ENCODE measurements around the gene CASZ1. TPM values are rescaled to one million over a fixed set of nuclear protein-coding genes. Genes with fewer than 3 reads are reported as not detected.

CASZ1 gene
- total RNA-seq, 4 donors from 2014 or later, result 106 to 229 (median 160) TPM

DNA sequence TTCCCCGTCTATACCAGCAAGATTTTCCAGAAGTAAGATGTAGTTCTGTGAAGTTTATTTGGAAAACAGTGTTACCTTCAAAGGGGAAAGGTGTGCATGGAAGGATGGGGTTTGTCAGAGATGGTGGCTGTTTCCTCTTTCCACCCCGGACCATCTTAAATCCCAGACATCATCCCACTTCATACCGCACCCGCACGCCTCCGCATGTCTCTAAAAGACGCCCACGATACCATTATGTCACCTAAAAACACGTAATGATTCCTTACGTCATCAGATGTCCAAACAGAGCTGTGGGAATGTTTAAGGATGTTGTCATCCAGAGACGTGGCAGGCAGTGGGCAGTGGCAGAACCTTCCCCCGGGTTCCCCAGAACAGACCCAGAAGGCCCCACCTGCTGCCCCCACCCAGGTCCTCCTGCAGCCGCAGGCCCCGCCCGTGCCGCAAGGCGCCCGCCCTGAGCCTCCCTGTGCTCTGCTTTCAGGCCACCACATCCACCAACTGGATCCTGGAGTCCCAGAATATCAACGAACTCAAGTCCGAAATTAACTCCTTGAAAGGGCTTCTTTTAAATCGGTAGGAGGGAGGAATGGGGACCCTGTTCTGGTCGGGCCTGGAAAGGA lies 169.5 kb downstream of the CASZ1 start:
- peaks cover 47% of the 10 kb centered on the region for H3K36me3 ChIP-seq
- WGBS, result 93% methylated on average over 17 of the region's 22 CpGs
- no peaks in the 10 kb centered on the region for H3K9me3 ChIP-seq
- H3K27me3 ChIP-seq, result no peaks in the 10 kb centered on the region
- peaks cover 10% of the 10 kb centered on the region for H3K4me1 ChIP-seq
- TF ChIP-seq POLR2AphosphoS5 (IDR thresholded peaks at IDR 0.05) (no peak), POLR2A (IDR thresholded peaks at IDR 0.05) (no peak)
- peak; percentile 45 to 48 for DNase-seq (ENCODE audit: low spot score in 2 of 2)
- no peak overlapping the region for H3K27ac ChIP-seq
- H3K4me3 ChIP-seq, result no peak overlapping the region

GRCh38 chr1:10626131-10626731 lies 170.2 kb downstream of the CASZ1 start:
- TF ChIP-seq, protein P1, sequence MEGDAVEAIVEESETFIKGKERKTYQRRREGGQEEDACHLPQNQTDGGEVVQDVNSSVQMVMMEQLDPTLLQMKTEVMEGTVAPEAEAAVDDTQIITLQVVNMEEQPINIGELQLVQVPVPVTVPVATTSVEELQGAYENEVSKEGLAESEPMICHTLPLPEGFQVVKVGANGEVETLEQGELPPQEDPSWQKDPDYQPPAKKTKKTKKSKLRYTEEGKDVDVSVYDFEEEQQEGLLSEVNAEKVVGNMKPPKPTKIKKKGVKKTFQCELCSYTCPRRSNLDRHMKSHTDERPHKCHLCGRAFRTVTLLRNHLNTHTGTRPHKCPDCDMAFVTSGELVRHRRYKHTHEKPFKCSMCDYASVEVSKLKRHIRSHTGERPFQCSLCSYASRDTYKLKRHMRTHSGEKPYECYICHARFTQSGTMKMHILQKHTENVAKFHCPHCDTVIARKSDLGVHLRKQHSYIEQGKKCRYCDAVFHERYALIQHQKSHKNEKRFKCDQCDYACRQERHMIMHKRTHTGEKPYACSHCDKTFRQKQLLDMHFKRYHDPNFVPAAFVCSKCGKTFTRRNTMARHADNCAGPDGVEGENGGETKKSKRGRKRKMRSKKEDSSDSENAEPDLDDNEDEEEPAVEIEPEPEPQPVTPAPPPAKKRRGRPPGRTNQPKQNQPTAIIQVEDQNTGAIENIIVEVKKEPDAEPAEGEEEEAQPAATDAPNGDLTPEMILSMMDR (IDR thresholded peaks at IDR 0.05), result no peak
- no peak for TF ChIP-seq POLR2A (IDR thresholded peaks at IDR 0.05)
- no peak for TF ChIP-seq EP300 (IDR thresholded peaks at IDR 0.05)
- TF ChIP-seq POLR2AphosphoS5 (IDR thresholded peaks at IDR 0.05), result no peak
- Histone ChIP-seq H3K36me3 (peaks cover 49% of the 10 kb centered on the region), H3K9me3 (no peaks in the 10 kb centered on the region), H3K27ac (no peak overlapping the region), H3K4me3 (no peak overlapping the region), H3K27me3 (no peaks in the 10 kb centered on the region), H3K4me1 (peaks cover 4% of the 10 kb centered on the region)
- 90% methylated on average over 9 of the region's 13 CpGs for WGBS
- DNase-seq (ENCODE audit: low spot score in 2 of 2), result peak; percentile 47 to 50

DNA sequence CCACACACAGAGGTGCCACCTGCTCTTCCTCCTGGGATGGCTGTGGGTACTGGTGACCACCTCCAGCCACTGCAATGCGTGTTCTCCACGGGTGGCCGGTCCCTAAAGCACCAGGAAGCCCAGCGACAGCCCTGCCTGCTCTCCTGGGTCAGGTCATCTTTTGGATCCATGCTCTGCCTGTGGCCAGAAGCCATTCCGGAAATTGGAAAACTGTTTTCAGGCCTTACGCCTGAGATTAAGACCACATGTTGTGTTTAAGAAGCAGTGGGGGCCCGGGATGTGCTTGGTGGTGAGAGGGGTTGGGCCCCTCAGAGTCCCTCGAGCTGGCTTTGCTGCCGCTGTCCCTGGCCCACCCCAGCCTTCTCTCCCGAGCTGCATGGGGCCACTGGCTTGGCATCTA lies 170.9 kb downstream of the CASZ1 start:
- Histone ChIP-seq H3K4me1 (peaks cover 3% of the 10 kb centered on the region), H3K27me3 (no peaks in the 10 kb centered on the region), H3K36me3 (peaks cover 48% of the 10 kb centered on the region), H3K4me3 (no peak overlapping the region), H3K9me3 (no peaks in the 10 kb centered on the region), H3K27ac (no peak overlapping the region)
- WGBS, result 67% methylated on average over 10 of the region's 10 CpGs
- no peak for TF ChIP-seq EP300 (IDR thresholded peaks at IDR 0.05)
- TF ChIP-seq, protein P1 (IDR thresholded peaks at IDR 0.05), result no peak
- no peak for TF ChIP-seq POLR2AphosphoS5 (IDR thresholded peaks at IDR 0.05)
- no peak for TF ChIP-seq POLR2A (IDR thresholded peaks at IDR 0.05)
- peak; percentile 51 to 68 for DNase-seq (ENCODE audit: low spot score in 2 of 2)

DNA sequence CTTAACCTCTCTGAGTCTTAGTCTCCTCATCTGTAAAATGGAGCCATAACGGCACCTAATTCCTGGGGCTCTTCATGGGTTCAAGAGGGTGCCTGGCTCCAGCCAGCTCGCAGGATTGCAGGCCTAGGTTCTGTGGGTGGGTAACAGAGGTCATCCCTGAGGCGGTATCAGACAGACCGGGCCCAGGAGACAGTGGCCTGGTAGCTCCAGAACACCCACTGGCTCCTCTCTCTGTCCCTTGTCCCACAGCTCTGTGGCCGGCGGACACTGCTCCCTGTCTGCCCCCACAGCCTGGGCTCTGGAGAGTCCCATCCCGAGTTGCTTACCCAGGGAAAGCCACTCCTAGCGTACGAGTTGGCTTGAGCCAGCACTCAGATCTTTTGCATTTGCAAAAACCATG lies 171.4 kb downstream of the CASZ1 start:
- peak; percentile 48 to 74 for DNase-seq (ENCODE audit: low spot score in 2 of 2)
- Histone ChIP-seq H3K4me3 (no peak overlapping the region), H3K36me3 (peaks cover 43% of the 10 kb centered on the region), H3K9me3 (no peaks in the 10 kb centered on the region), H3K4me1 (peaks cover 3% of the 10 kb centered on the region), H3K27ac (no peak overlapping the region), H3K27me3 (no peaks in the 10 kb centered on the region)
- WGBS, result 100% methylated on average over 2 of the region's 9 CpGs
- TF ChIP-seq POLR2A (IDR thresholded peaks at IDR 0.05), result no peak
- TF ChIP-seq, protein P1 (IDR thresholded peaks at IDR 0.05), result no peak
- no peak for TF ChIP-seq EP300 (IDR thresholded peaks at IDR 0.05)
- TF ChIP-seq POLR2AphosphoS5 (IDR thresholded peaks at IDR 0.05), result no peak

GRCh38 chr1:10624256-10625050 lies 172.0 kb downstream of the CASZ1 start:
- Histone ChIP-seq H3K36me3 (peaks cover 37% of the 10 kb centered on the region), H3K9me3 (no peaks in the 10 kb centered on the region), H3K4me1 (peaks cover 3% of the 10 kb centered on the region), H3K4me3 (no peak overlapping the region), H3K27me3 (no peaks in the 10 kb centered on the region), H3K27ac (no peak overlapping the region)
- WGBS, result 95% methylated on average over 22 of the region's 26 CpGs
- peak; percentile 53 to 73 for DNase-seq (ENCODE audit: low spot score in 2 of 2)
- no peak for TF ChIP-seq POLR2AphosphoS5 (IDR thresholded peaks at IDR 0.05)
- no peak for TF ChIP-seq POLR2A (IDR thresholded peaks at IDR 0.05)
- no peak for TF ChIP-seq EP300 (IDR thresholded peaks at IDR 0.05)
- TF ChIP-seq, protein P1 (IDR thresholded peaks at IDR 0.05), result no peak
